Breast epithelium (tissue), 3 donors: ENCODE results near the gene ATP1A2.

Experiments used
- CTCF ChIP-seq, 3 donors: fragments of 450-650 bp; IDR thresholded peaks; one replicate each; pipeline ENCODE4 v1.5.1; 2016 to 2017; ENCODE audit warnings: antibody characterized with exemption in 3 of 3, mild to moderate bottlenecking in 3 of 3, moderate library complexity in 3 of 3
- POLR2A ChIP-seq: fragments of 450-650 bp; IDR thresholded peaks from one replicate; pipeline ENCODE4 v1.6.1; 2016; ENCODE audit warnings: antibody characterized with exemption, mild to moderate bottlenecking, moderate library complexity
- POLR2AphosphoS5 ChIP-seq, 3 donors: sonication (generic); formaldehyde crosslinking; IDR thresholded peaks; one replicate each; pipeline ENCODE4 v1.6.1; 2017; ENCODE audit warnings: antibody characterized with exemption in 3 of 3

DNA sequence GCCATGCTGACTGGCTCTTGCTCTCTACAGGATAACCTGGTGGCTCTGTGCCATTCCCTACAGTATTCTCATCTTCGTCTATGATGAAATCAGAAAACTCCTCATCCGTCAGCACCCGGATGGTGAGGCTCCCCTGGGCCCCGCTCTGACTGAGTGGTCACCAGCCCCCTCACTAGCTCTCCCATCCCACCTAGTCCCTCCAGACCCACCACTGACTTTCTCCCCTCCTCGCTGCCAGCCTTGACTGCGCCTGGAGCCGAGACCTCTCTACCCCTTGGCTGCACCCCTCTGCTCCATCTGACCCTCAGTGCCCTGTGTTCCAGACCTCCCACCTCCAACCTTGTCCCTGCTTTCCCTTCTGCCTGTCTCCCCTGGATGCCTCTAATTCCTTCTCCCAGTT lies 70.7 kb downstream of the ATP1A2 start:
- no peak for TF ChIP-seq CTCF (IDR thresholded peaks at IDR 0.05)
- TF ChIP-seq POLR2A, result no peak
- TF ChIP-seq POLR2AphosphoS5 (IDR thresholded peaks at IDR 0.05), result no peak
